HEK293 (cell line): ENCODE results near the gene ANO6.

Experiments used
- CTCF ChIP-seq: fragments of 450-650 bp; formaldehyde crosslinking; IDR thresholded peaks from 2 replicates; pipeline ENCODE4 v1.5.1; 2016; ENCODE audit warnings: missing biosample characterization, missing genetic modification characterization
- SCRT2 ChIP-seq: fragments of 450-650 bp; formaldehyde crosslinking; IDR thresholded peaks from 2 replicates; pipeline ENCODE4 v1.5.1; 2016; ENCODE audit warnings: missing biosample characterization, missing genetic modification characterization
- TSHZ1 ChIP-seq: fragments of 450-650 bp; formaldehyde crosslinking; IDR thresholded peaks from 2 replicates; pipeline ENCODE4 v1.5.1; 2016; ENCODE audit warnings: missing biosample characterization, missing genetic modification characterization, borderline replicate concordance
- ZNF133 ChIP-seq: fragments of 450-650 bp; formaldehyde crosslinking; IDR thresholded peaks from 2 replicates; pipeline ENCODE4 v1.5.1; 2016; ENCODE audit warnings: missing biosample characterization, missing genetic modification characterization
- ZNF140 ChIP-seq: fragments of 450-650 bp; formaldehyde crosslinking; IDR thresholded peaks from 2 replicates; pipeline ENCODE4 v1.5.1; 2016; ENCODE audit warnings: missing biosample characterization, missing genetic modification characterization
- ZNF707 ChIP-seq: fragments of 450-650 bp; formaldehyde crosslinking; IDR thresholded peaks from 2 replicates; pipeline ENCODE4 v1.5.1; 2016; ENCODE audit warnings: missing biosample characterization, missing genetic modification characterization

- TF ChIP-seq ZNF140 (tag by site-specific recombination) = no peak
- peak; percentile 55; the same call in 1 of the 2 replicates for TF ChIP-seq SCRT2 (tag by site-specific recombination)
- TF ChIP-seq ZNF707 (tag by site-specific recombination) = no peak
- no peak for TF ChIP-seq CTCF
- TF ChIP-seq ZNF133 (tag by site-specific recombination) = no peak
- TF ChIP-seq TSHZ1 (tag by site-specific recombination) = no peak
Measured at GRCh38 chr12:45227316-45228067, 11.6 kb downstream of the ANO6 start.
